Measurements from ENCODE around the gene ELP4. TPM values are rescaled to one million over a fixed set of nuclear protein-coding genes. Genes with fewer than 3 reads are reported as not detected.

ELP4 gene
- total and polyA plus RNA-seq, 12 donors = 10.5 to 30.4 (median 18.0) TPM

- DNase-seq = no peak
- Histone ChIP-seq H3K27ac (no peak overlapping the region), H3K27me3 (peaks cover 100% of the 10 kb centered on the region), H3K4me1 (replicated peaks in 1 of 2) (peaks cover 0 to 16% of the 10 kb centered on the region in 2 donors), H3K36me3 (replicated peaks in 1 of 2) (no peaks in the 10 kb centered on the region), H3K4me3 (no peak overlapping the region), H3K9me3 (replicated peaks in 1 of 3) (no peaks in the 10 kb centered on the region)
- intact Hi-C loops (cut with DNase I) = no loop called here
- WGBS, 4 donors = 11 to 14% (median 13%) methylated on average over 11 to 13 of the region's 13 CpGs
- TF ChIP-seq POLR2A (IDR thresholded peaks at IDR 0.05) (no peak), CTCF (IDR thresholded peaks at IDR 0.05) (no peak)
Measured at GRCh38 chr11:31803813-31804311, 294.3 kb downstream of the ELP4 start.

GRCh38 chr11:31804312-31805036 lies 294.9 kb downstream of the ELP4 start:
- no peaks in the 10 kb centered on the region for H3K36me3 ChIP-seq (replicated peaks in 1 of 2)
- intact Hi-C loops (cut with DNase I) = no loop called here
- peaks cover 100% of the 10 kb centered on the region for H3K27me3 ChIP-seq
- H3K9me3 ChIP-seq (replicated peaks in 1 of 3) = no peaks in the 10 kb centered on the region
- no peak overlapping the region for H3K4me3 ChIP-seq
- peaks cover 0 to 12% of the 10 kb centered on the region in 2 donors for H3K4me1 ChIP-seq (replicated peaks in 1 of 2)
- peak in 1 of 7 donors; percentile 38 for DNase-seq
- WGBS, 4 donors = 8 to 14% (median 12%) methylated on average over 32 to 41 of the region's 41 CpGs
- no peak for TF ChIP-seq POLR2A (IDR thresholded peaks at IDR 0.05)
- no peak for TF ChIP-seq CTCF (IDR thresholded peaks at IDR 0.05)
- no peak overlapping the region for H3K27ac ChIP-seq

GRCh38 chr11:31805037-31805628 lies 295.6 kb downstream of the ELP4 start:
- WGBS, 4 donors = 5 to 13% (median 13%) methylated on average over 4 to 51 of the region's 51 CpGs
- H3K27ac ChIP-seq = no peak overlapping the region
- H3K9me3 ChIP-seq (replicated peaks in 1 of 3) = no peaks in the 10 kb centered on the region
- H3K4me1 ChIP-seq (replicated peaks in 1 of 2) = peaks cover 6 to 15% of the 10 kb centered on the region in 2 donors
- H3K36me3 ChIP-seq (replicated peaks in 1 of 2) = no peaks in the 10 kb centered on the region
- DNase-seq = peak in 1 of 7 donors; percentile 31
- H3K27me3 ChIP-seq = peaks cover 99% of the 10 kb centered on the region
- intact Hi-C loops (cut with DNase I) = no loop called here
- TF ChIP-seq CTCF (IDR thresholded peaks at IDR 0.05) (no peak), POLR2A (IDR thresholded peaks at IDR 0.05) (no peak)
- H3K4me3 ChIP-seq = no peak overlapping the region

GRCh38 chr11:31805629-31806185 lies 296.1 kb downstream of the ELP4 start:
- TF ChIP-seq CTCF (IDR thresholded peaks at IDR 0.05) (no peak), POLR2A (IDR thresholded peaks at IDR 0.05) (no peak)
- 9 to 16% (median 11%) methylated on average over 7 to 20 of the region's 20 CpGs for WGBS, 4 donors
- no peaks in the 10 kb centered on the region for H3K36me3 ChIP-seq (replicated peaks in 1 of 2)
- peaks cover 6 to 20% of the 10 kb centered on the region in 2 donors for H3K4me1 ChIP-seq (replicated peaks in 1 of 2)
- H3K27me3 ChIP-seq = peaks cover 99% of the 10 kb centered on the region
- no peak overlapping the region for H3K4me3 ChIP-seq
- intact Hi-C loops (cut with DNase I) = no loop called here
- no peak for DNase-seq
- no peak overlapping the region for H3K27ac ChIP-seq
- H3K9me3 ChIP-seq (replicated peaks in 1 of 3) = no peaks in the 10 kb centered on the region
